Kidney epithelial cell (primary cell): ENCODE results near the gene PXDN. TPM values are rescaled to one million over a fixed set of nuclear protein-coding genes. Genes with fewer than 3 reads are reported as not detected.

Experiments
- DNase-seq: peaks from one replicate; pipeline ENCODE4 v3.0.0-alpha.2; 2010; ENCODE audit warnings: low read depth
- H3K27me3 ChIP-seq: 2 replicates; pipeline ENCODE4 v1.6.0; 2011; ENCODE audit warnings: low read length; ENCODE audit not compliant: control insufficient read depth, insufficient read depth
- H3K36me3 ChIP-seq: 2 replicates; pipeline ENCODE4 v1.5.1; 2011; ENCODE audit warnings: low read length; ENCODE audit not compliant: control insufficient read depth, insufficient read depth
- H3K4me3 ChIP-seq: 2 replicates; pipeline ENCODE4 v1.5.1; 2011; ENCODE audit warnings: low read depth, mild to moderate bottlenecking, control low read depth, low read length
- total RNA-seq: library from RNA; depleted of rRNA; stranded (reverse); fragments of >200 nt; gene quantifications from 2 replicates; pipeline ENCODE4 v1.2.3, GENCODE V29; 2015
- TF ChIP-seq, protein P1 (sequence below): IDR thresholded peaks from 2 replicates; pipeline ENCODE4 v1.5.1; 2011; ENCODE audit warnings: mild to moderate bottlenecking, moderate library complexity, low read length, control low read depth, inconsistent platforms; ENCODE audit not compliant: insufficient read depth, poor library complexity, severe bottlenecking

Gene PXDN
- total RNA-seq, 1 donor from 2014 or later = 287 TPM

DNA sequence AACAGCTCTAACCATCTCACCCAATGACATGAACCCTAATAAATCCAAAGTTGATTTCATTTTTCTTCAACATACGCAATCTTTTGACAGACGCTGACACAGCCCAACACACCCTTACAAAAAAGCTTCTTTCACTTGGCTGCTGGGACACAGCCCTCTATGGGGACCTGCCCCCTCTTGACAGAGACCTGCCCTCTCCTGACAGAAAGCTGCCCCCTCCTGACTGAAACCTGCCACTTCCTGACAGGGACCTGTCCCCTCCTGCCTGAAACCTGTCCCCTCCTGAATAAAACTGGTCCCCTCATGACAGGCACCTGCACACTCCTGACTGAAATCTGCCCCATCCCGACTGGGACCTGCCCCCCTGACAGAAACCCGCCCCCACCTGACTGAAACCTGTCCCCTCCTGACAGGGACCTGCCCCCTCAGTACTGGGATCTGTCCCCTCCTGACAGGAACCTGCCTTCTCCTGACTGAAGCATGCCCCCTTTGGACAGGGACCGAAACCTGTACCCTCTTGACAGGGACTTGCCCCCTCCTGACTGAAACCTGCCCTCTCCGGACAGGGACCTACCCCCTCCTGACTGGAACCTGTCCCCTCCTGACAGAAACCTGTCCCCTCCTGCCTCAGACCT is 87.9 kb downstream of the PXDN start:
- Histone ChIP-seq H3K4me3 (no peak overlapping the region), H3K36me3 (peaks cover 4% of the 10 kb centered on the region), H3K27me3 (no peaks in the 10 kb centered on the region)
- TF ChIP-seq, protein P1, sequence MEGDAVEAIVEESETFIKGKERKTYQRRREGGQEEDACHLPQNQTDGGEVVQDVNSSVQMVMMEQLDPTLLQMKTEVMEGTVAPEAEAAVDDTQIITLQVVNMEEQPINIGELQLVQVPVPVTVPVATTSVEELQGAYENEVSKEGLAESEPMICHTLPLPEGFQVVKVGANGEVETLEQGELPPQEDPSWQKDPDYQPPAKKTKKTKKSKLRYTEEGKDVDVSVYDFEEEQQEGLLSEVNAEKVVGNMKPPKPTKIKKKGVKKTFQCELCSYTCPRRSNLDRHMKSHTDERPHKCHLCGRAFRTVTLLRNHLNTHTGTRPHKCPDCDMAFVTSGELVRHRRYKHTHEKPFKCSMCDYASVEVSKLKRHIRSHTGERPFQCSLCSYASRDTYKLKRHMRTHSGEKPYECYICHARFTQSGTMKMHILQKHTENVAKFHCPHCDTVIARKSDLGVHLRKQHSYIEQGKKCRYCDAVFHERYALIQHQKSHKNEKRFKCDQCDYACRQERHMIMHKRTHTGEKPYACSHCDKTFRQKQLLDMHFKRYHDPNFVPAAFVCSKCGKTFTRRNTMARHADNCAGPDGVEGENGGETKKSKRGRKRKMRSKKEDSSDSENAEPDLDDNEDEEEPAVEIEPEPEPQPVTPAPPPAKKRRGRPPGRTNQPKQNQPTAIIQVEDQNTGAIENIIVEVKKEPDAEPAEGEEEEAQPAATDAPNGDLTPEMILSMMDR = no peak
- DNase-seq = no peak

DNA sequence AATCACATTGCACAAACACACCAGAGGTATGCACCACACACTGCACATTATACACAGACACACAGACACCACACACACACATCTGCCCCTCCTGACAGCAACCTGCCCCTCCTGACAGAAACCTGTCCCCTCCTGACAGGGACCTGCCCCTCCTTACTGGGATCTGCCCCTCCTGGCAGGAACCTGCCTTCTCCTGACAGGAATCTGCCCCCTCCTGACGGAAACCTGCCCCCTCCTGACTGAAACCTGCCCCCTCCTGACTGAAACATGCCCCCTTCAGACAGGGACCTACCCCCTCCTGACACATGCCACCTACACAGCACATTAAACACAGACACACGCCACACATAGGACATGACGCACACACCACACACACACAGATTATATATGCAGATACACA is 88.9 kb downstream of the PXDN start:
- Histone ChIP-seq H3K27me3 (no peaks in the 10 kb centered on the region), H3K36me3 (peaks cover 3% of the 10 kb centered on the region), H3K4me3 (no peak overlapping the region)
- TF ChIP-seq, protein P1 = no peak
- DNase-seq = no peak

DNA sequence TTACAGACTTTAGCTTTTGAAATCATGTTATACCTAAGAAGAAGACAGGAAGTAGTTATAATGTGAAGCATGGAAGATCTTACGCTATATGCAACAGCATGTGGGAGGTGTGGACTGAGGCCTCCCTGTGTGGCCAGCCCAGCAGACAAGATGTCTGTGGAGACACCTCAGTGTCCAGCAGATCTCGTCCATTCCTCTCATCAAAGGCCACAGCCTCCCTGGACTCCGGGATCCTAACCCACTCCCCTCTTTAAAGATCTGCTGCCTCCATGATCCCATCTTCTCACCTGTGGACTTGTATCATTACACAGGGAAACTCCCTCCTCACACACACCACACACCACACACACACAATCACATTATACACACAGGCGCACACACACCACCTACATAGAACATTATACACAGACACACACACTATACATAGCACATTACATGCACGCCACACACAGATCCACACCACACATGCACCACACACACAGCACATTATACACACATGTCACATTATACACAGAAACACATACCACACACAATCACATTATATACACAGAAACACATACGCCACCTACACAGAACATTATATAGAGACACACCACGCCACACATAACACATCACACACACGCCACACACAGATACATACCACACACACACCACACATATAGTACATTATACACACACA is 89.5 kb downstream of the PXDN start:
- Histone ChIP-seq H3K4me3 (no peak overlapping the region), H3K27me3 (no peaks in the 10 kb centered on the region), H3K36me3 (peaks cover 2% of the 10 kb centered on the region)
- DNase-seq = no peak
- TF ChIP-seq, protein P1 = no peak

DNA sequence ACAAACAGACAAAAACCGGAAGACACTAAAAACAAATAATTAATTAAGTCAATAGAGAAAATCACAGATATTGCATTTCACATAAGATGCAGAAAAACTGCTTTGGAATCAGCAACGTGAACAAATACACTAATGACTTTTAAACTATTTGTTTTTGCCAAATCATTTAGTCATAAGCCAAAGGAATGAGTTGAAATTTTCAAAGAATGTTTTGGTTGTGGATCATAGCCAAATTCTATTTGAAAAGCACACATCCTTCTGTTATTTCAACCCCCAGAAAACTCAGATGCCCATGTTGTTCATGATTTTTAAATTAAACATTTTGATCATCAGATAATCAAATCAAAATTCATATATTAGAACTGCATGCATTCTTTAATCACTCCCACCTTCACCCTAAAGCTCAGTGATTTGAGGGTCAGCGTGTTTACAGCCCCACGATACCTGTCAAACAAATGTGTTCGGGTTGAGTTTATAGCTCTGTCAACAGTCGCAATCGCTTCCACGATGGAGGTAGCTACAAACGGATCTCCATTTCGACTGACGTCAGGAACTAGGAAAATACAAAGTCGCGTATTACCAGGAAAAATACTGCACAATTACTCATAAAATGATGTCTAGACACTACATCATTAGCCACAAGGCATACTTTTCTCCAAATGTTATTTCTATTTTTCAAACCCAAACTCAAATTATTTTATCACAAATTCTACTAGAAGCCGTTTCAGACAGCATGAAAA is 90.2 kb downstream of the PXDN start:
- TF ChIP-seq, protein P1 = no peak
- Histone ChIP-seq H3K4me3 (no peak overlapping the region), H3K36me3 (peaks cover 1% of the 10 kb centered on the region), H3K27me3 (no peaks in the 10 kb centered on the region)
- DNase-seq = no peak

DNA sequence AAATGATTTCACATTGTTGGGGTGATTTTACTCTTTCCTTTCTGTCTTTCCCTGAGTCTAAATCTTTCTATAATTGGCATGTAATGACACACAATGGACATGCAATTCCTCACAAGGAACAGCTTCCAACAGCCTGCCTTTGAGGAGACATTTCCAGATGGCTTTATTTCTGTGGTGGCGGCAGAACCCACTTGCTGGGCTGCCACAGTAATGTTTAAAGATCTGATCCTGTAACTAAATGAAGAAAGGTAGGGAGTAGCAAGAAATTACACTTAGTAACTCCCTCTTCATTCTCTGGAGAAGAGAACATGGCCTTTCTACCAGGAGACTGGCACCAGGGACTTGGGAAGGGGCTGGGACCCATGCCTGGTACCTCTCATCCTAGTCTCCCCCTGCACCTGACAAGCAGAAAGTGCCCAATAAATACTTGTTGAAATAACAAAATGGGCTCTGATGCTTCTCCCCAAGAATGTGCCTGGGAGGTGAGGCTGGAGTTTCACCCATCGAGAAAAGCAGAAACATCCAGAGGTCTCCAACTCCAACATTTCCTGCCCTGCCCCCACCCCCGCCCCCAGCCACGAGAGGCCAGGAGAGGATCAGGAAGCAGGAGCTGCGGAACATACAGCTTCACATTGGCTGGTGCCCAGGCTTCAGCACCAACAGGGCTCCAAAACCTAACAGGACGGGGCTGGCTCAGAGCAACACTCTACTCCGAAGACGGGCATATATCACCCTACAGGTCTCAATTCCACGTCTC is 92.1 kb downstream of the PXDN start:
- Histone ChIP-seq H3K4me3 (no peak overlapping the region), H3K27me3 (no peaks in the 10 kb centered on the region), H3K36me3 (peaks cover 3% of the 10 kb centered on the region)
- DNase-seq = no peak
- TF ChIP-seq, protein P1 = no peak
